HS-5 (cell line): ENCODE measurements around the gene LAMC1.

Experiments
- DNase-seq: peaks from one replicate; pipeline ENCODE4 v3.0.0-alpha.2; 2012; ENCODE audit warnings: low read depth

The LAMC1 gene

DNA sequence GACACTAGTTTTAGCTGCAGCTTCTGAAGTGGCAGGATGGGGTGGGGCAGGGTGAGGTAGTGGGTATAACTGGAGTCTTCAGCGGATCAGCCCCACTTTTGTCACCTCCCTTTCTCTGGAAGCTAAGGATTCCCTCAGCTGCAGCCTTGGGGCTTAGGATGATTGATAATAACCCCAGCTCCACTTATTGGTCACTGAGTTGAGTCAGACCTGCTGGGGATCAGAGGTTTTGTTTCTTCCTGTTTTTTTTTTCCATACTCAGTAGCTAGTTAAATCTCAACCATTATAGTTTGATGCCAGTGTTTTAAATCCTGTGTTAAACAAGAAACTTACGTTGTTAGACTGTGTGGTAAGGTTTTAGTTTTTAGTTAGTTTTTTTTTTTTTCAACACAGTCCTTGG is 57.2 kb downstream of the LAMC1 start:
- peak; percentile 48 for DNase-seq

DNA sequence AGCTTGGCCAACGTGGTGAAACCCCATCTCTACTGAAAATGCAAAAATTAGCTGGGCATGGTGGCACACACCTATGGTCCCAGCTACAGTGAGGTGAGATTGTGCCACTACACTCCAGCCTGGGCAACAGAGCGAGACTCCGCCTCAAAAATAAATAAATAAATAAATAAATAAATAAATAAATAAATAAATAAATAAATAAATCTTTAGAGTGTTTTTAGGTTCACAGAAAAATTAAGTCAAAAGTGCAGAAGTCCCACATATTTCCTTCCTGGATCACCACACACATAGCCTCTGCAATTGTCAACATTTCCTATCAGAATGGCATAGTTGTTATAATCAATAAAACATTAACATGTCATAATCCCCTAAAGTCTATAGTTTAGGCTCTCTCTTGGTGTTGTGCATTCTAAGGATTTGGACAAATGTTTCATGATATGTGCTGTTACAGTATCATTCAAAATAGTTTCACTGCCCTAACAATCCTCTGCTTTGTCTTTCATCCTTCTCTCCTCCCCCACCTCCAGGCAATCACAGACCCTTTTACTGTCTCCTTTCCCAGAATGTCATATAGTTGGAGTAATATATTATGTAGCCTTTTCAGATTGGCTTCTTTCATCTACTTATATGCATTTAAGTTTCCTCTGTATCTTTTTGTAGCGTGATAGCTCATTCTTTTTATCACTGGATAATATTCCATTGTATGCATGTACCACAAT is 58.3 kb downstream of the LAMC1 start:
- DNase-seq, result no peak

DNA sequence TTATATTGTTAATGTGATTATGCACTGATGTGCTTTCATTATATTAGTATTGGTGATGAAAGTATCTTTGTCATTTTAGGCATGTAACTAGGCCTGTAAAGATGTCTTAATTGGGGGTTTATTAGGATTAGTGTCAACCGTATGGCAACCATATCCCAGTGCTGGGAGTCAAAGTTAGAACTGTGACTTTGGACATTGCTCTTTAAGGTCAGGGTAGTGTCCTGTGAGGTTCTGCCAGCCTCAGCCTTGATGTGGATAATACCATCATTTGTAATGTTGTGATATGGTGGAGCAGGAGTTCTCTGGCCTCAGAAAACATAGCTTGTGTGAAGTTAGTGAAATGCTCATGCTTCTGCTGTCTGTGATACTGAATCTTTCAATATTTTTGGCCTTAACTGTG is 59.4 kb downstream of the LAMC1 start:
- DNase-seq, result no peak

DNA sequence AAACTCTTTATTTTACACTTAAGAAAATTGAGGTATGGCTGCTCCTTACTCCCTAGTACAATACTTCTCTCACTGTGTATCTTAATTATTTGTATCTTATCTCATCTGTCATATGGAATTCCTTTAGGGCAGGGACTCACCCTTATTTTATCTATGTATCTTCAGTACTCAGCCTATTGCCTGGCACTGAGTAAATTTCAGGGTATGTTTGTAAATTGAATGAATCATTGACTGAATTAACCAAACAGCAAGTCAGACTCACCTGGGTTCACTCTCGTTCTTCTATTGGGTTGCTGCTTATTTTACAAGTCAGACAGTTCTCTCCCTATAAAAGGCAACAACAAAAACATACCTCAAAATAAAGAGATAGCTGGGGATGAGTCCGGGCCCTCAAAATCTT is 63.8 kb downstream of the LAMC1 start:
- DNase-seq, result no peak

DNA sequence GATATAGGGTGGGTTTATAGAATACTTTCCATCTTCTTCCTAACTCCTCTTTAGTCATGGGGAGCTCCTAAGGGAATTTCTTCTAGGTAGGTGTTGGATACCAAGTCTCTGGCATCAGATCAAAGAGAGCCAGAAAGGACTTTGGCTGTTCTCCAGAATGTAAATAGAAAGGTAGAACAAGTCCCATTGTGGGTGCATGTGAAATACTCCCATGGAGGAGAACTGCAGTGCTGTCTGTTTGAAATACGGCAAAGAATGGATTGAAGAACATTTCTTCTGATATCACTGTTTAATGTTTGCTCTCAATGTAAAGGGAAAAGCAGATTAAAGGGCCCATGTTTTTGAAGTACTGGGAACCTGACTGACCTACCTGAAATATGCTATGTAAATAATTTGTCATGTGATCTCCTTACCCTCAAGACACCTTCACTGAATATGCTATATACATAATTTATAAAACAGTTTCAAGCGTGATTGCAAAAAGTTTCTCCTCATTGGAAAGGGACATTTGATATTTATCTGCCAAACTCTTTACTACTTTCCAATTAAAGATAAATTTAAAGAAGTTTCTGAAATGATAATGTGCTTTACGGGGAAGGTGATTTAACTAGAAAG is 65.9 kb downstream of the LAMC1 start:
- DNase-seq, result no peak

DNA sequence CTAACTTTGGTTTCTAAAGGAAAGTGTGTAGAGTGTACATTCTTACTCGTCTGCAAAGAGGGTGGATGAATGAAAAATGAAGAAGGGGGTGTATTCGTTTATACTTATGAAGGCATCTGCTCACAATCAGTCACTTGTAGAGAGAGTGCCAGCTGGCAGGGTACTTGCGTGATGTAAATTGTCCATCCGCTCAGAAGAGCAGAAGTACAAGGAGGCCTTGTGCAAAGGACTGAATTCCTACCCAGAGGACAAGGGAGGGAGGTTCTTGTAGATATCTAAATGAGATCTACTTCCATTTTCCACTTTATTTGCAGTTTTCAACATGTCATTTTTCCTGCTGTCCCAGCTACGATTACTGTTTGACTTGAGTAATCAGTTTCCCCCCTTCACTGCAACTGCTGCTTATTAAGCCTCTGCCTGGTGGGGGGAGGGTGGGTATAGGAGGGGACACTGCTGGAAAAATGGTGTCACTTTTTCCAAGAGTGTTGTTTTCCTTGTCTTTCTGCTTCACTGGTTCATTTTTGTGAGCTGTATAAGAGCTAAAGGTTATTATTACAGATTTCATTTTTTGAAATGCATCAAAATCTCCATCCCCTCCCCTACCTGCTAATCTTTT is 67.3 kb downstream of the LAMC1 start:
- DNase-seq, result no peak

DNA sequence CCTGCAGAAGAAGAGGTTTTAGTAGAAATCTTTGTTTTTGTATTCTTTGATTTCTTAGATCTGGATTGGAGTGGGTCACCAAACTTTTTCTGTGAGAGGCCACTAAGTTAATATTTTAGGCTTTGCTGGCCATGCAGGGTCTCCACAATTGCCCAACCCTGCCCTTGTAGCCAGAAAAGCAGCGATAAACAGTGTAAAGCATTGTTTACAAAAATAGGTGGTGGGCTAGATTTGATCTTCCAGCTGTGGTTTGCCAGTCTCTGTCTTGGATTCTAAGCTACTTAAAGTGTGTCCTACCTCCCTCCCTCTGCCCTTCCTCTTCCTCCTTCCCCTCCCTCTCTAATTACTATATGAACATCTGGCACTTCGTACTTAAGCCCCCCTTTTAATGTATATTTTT is 68.0 kb downstream of the LAMC1 start:
- DNase-seq, result no peak

DNA sequence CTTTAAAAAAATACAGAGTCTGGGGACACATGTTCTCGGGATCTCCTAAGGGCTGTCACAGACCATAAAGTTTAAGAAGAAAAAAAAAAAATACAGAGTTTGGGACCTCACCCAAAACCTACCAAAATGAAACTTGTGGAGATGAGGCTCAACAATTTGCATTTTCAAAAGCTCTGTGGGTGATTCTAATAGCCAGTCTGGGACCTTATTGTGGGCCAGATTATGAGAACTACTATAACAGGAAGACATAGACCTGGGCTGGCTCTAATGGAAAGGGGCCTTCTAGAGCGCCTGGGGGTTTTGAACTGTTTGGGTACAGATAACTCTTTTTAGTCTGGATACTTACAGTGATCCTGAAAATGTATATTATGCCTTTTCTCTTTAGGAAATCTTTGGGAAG is 69.1 kb downstream of the LAMC1 start:
- DNase-seq, result no peak

DNA sequence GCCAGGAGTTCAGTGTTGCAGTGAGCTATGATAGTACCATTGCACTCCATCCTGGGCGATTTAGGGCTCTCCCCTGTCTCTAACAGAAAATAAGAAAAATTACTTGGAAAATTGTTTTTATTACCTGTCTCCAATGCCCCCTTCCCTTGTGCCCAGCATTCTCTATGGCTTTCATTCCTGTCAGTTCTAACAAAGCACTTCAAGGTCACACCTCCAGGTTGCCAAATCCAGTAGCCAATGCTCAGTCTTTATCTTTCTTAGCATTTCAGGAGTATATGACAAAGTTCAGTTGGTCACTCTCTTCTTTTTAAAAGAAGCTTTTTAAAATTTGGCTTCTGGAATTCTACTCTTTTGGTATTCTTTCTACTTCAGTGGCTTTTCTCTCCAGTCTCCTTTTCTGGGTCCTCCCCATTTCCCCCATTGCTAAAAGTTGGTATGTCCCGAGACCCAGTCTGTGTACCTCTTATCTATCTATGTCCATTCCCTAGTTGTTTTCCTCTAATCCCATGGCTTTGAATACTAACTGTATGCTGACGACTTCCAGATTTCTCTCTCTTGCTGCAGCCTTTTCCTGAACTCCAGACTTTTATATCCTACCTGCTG is 69.9 kb downstream of the LAMC1 start:
- DNase-seq, result no peak

DNA sequence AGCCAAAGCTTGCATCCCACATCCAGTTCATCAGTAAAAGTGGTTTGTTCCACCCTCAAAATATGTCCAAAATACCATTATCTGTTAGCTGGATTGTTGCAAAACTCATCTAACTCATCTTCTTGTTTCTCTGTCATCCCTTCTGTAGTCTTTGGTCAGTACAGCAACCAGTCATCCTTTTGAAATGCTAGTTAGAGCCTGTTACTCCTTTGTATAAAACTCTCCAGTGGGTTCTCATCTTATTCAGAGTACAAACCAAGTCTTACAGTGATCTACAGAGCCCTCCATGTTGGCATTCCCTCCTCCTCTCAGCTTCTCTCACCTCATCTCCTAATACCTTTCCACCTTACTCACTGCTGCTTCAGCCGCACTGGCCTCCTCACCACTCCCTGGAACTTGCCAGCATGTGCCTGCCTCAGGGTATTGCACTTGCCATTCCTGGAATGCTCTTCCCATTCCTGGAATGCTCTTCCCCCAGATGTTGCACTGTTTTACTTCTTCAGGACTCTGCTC is 70.6 kb downstream of the LAMC1 start:
- peak; percentile 80 for DNase-seq

DNA sequence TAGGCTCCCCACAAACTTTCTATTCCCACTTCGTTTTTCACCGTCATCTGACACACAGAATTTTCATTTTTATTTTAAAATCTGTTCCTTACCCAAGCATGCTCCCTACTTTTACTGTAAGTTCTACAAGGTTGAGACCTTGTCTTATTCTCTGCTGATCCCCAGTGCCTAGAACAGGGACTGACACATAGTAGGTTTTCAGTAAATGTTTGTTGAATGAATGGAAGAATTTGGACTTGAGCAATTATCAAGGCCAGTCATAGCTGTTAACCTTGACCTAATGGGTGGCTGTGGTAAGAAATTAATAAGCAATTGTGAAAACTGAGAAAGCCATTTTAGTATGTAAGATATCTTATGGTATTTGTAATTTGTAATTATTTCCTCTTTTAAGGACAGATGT is 71.1 kb downstream of the LAMC1 start:
- DNase-seq, result no peak

DNA sequence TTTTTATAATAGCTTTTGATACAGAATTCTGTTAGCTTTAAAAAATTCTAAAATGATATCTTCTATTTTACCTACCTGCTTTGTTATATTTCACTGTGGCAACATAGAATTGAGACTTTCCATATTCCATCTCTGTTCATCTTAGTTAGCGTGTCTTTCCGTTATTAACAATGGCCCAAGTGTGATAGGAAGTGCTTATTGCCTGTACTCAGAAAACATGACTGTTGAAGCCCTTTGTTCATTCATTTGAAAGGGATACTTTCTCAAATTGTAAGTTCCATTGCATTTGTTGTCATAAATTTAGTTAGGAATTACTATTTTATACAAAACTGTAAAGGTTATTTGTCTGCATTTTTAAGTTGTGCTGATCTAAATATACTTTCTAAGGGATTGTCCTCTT is 73.1 kb downstream of the LAMC1 start:
- no peak for DNase-seq

DNA sequence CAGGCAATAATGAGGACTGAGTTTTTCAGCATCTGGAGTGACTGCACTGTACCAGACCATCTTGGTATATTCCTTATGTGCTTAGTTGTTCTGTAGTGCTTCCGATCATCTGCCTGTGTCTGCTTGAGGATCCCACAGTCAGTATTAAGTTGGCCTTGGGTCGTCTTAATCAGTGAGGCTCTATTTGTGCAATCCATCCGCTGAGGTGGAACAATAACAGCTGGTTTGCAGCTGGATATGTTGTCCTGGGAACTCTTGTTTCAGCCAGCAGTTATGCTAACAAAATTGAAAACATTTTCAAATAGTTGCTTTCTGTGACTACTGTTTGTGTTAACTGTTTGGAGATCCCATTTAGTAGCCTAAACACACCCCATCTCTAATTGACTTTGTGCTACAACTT is 73.7 kb downstream of the LAMC1 start:
- peak; percentile 57 for DNase-seq

DNA sequence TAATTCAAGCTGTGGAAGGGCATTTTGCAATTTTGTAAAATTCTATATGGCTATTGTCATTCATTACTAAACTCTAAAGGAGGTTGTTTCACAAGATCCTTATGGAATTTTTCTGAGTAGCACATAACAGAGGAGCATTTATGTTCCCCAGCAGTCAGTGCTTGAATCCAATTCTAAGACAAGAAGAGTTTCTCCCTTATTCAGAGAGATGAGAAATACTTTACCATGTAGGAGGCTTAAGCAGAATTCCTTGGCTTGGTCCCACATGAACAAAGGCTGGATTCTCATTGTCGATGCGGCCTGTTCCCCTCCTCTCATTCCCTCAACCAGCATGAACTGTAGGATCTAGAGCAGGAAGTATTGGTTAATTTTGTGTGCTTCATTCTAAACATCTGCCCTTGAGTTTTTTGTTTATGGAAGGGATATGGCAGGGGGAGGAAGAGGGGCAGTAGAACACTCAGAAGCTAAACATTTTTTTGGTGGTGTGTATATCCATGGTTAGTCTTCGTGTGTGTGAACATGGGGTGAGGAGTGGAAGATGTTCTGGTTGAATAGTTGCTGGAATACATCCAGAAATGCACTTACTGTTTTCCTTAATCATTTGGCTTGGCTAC is 74.3 kb downstream of the LAMC1 start:
- DNase-seq, result peak; percentile 85

DNA sequence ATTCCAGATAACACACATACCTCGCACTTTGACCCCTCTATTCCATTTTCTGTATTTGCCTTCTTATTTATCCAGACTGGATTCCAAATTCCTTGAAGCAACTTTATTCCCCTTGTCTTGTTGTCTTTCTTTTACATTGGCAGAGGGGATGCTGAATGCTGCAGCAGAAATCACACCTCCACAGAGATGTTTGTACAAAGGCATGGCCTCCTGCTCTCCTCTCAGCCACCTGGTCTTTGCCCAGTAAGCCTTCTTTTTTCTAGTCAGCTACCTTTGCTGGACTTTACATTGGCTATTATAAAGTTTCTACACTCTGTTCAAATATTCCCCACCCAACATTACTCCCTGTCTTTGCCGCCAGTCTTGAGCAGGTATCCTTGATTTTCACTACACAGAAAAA is 75.1 kb downstream of the LAMC1 start:
- no peak for DNase-seq

DNA sequence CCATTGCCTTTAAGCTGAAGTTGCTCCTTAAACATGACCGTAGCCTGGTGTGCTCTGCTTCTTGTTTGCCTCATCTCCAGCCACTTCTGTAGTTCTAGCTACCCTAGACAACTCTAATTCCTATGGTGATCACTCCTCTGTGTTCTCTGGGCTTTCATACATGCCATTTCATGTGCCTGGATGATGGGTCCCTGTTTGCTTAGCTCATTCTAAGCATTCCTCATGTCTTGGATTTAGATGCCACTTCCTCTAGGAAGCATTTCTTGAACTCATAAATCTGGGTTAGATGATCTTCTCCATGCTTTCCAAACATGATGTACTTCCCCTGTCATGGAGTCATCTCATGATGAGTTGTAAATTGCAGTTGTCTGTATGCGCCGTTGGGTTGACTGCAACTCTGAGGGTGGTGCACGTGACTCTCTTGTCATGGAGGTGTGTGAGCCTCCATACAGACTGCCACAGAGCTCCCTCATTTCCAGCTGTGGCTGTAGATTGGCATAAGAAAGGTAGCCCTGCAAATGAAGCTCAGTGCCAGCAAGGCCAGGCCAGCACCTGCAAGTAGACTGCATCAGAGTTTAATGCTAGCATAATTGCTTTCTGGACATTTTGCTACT is 77.2 kb downstream of the LAMC1 start:
- DNase-seq, result no peak

DNA sequence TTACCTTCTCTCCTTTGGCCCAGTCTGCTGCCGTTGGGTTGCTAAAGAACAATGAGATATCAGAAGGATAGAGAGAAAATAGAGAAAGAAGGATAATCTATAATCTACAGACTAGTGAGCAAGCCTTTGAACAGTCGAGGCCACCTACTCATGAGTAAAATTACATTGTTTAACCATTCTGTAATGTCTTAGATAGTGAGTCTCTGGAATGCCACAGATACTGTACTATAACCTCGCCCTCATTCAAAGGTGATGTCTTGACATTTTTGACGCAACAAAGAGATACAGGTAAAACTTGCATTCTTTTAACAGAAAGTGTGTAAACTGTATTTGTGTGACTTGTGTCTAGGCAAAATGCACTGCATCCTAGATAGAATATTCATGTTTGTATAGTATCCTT is 77.9 kb downstream of the LAMC1 start:
- no peak for DNase-seq

DNA sequence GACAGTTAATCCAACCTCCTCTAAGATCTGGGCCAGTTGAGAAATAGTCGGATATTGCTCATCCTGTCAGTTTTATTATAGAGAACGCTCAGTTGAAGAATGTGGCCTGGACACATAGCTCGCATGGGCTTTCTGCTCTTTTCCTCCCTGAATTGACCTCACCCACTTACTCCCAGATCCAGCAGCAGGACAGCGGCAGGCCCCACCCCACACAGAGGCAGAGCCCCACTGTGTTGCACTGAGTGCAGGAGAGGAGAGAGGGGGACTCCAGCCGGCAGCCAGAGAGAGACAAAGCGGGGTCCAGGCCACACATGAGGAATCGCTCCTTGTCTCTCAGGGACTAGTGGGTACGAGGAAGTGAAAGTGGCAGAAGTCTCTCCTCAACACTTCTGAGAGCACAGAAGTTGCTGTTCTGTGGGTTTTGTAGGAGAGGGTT is 78.6 kb downstream of the LAMC1 start:
- no peak for DNase-seq

DNA sequence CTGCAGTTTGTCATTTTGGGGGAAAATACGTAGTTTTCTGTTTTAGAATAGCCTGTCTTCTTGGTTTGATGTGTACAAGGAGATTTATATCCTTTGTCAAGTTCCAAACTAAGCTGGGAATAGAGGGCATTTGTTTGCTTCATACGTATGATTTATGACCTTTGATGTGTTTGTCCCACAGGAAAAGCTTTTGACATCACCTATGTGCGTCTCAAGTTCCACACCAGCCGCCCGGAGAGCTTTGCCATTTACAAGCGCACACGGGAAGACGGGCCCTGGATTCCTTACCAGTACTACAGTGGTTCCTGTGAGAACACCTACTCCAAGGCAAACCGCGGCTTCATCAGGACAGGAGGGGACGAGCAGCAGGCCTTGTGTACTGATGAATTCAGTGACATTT is 79.9 kb downstream of the LAMC1 start:
- DNase-seq, result no peak

DNA sequence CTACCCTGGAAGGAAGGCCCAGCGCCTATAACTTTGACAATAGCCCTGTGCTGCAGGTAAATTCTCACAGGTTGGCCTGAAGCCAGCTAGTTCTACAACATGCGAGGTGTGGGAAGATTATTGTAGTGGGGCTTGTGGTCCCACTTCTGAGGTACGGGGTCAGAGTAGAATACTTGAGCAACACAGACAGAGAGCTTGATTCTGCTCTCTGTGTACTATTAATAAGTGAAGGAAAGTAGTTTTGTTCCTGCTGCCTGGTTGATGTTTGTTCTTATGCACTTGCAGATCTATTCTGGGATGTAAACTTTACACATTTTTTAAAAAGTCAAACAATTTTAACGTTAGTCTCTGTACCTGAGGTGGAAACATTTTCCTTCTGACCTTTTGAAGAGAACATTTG is 80.4 kb downstream of the LAMC1 start:
- DNase-seq, result no peak

DNA sequence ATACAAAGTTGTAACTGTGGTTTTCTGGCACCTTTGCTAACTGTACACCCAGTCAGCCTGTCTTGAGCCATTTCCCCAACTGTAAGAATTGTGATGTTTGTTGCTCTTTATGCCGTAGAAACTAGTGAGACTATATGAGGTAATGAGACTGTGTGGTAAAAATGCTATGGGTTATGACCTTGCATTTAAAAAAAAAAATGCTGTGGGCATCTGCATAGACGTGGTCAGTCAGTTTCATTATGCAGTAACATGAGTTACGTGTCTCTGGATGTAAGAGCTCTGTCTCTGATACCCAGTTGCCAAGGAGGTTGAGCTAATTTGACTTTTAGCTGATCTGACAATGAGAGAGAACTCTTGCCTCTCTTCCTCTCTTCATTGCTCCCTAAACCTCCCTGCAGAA is 82.2 kb downstream of the LAMC1 start:
- DNase-seq, result no peak

DNA sequence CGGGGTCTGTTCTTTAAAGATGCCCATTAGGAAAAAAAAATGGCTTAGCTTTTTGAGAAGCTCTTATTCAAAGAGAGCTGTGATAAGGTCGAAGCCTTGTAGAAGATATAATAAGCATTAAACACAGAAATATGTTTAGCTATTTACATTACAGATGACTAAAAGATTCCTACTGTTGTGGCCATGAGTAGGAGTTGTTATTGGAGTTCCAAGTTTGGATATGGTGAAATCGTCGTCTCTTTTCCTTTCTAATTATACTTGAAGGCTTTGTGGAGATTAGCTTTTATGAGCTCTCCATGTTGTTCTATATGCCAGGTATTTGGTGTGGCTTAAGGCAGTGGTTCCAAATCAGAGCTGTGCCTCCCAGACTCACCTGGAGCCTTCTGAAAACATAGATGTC is 82.9 kb downstream of the LAMC1 start:
- DNase-seq, result no peak
